PC-9 (cell line): ENCODE measurements around the gene ST8SIA1. TPM values are rescaled to one million over a fixed set of nuclear protein-coding genes. Genes with fewer than 3 reads are reported as not detected.

Experiments used
- BruUV-seq: library from RNA; stranded (reverse); fragments of 400-500 nt; replicated peaks from 2 replicates; lab custom pipeline; 2021; lab: Mats Ljungman, UMichigan
- CTCF ChIA-PET: fragments of 300-600 bp; sonication (Branson Sonifier 250); formaldehyde crosslinking; loops from one replicate; lab custom pipeline; 2022; ENCODE audit warnings: antibody characterized with exemption; lab: Charles Lee
- POLR2A ChIA-PET: fragments of 300-600 bp; sonication (Branson Sonifier 250); formaldehyde crosslinking; loops from one replicate; lab custom pipeline; 2022; ENCODE audit warnings: antibody characterized with exemption; ENCODE audit not compliant: unreplicated experiment; lab: Charles Lee
- DNase-seq, 2 experiments: peaks; one replicate each; pipeline versions ENCODE4 v3.0.0 to v3.0.0-alpha.2; 2015 to 2022; ENCODE audit warnings: mixed read lengths in 1 of 2
- H2AFZ ChIP-seq: fragments of 200-600 bp; sonication (generic); 2 replicates; pipeline ENCODE4 v1.8.1; 2017; ENCODE audit warnings: antibody characterized with exemption
- H3F3A ChIP-seq: fragments of 200-600 bp; sonication (generic); 2 replicates; pipeline ENCODE4 v1.8.1; 2017; ENCODE audit warnings: antibody characterized with exemption, mild to moderate bottlenecking, low read depth; ENCODE audit not compliant: insufficient read depth
- H3K27ac ChIP-seq: fragments of 200-600 bp; sonication (generic); 2 replicates; pipeline ENCODE4 v1.6.1; 2016; ENCODE audit warnings: mixed run types
- H3K27me3 ChIP-seq: fragments of 200-600 bp; sonication (generic); 2 replicates; pipeline ENCODE4 v1.6.1; 2016; ENCODE audit warnings: low read depth, mixed run types; ENCODE audit not compliant: insufficient read depth
- H3K36me3 ChIP-seq: fragments of 200-600 bp; sonication (generic); 2 replicates; pipeline ENCODE4 v1.6.1; 2016; ENCODE audit warnings: low read depth, mixed run types
- H3K4me1 ChIP-seq: fragments of 200-600 bp; sonication (generic); replicated peaks from 2 replicates; pipeline ENCODE4 v1.6.1; 2016; ENCODE audit warnings: mixed run types; ENCODE audit not compliant: insufficient read depth
- H3K4me2 ChIP-seq: fragments of 200-600 bp; sonication (generic); 2 replicates; pipeline ENCODE4 v1.6.1; 2017; ENCODE audit warnings: mixed run types
- H3K4me3 ChIP-seq: fragments of 200-600 bp; sonication (generic); 2 replicates; pipeline ENCODE4 v1.6.1; 2016; ENCODE audit warnings: mixed run types
- H3K79me2 ChIP-seq: fragments of 200-600 bp; sonication (generic); 2 replicates; pipeline ENCODE4 v1.6.1; 2017; ENCODE audit warnings: low read depth, mixed run types
- H3K9me2 ChIP-seq: fragments of 200-600 bp; sonication (generic); 2 replicates; pipeline ENCODE4 v1.8.1; 2017; ENCODE audit warnings: mild to moderate bottlenecking; ENCODE audit not compliant: insufficient read depth
- H3K9me3 ChIP-seq: fragments of 200-600 bp; sonication (generic); 2 replicates; pipeline ENCODE4 v1.8.1; 2016; ENCODE audit warnings: low read depth; ENCODE audit not compliant: insufficient read depth
- H4K20me1 ChIP-seq: fragments of 200-600 bp; sonication (generic); 2 replicates; pipeline ENCODE4 v1.8.1; 2017; ENCODE audit not compliant: insufficient read depth
- CTCF ChIP-seq: fragments of 200-600 bp; sonication (generic); conservative IDR thresholded peaks from 2 replicates; pipeline ENCODE4 v1.6.1; 2017; ENCODE audit warnings: mixed run types, antibody characterized with exemption, mild to moderate bottlenecking, moderate library complexity
- EZH2 ChIP-seq: fragments of 200-600 bp; sonication (generic); IDR thresholded peaks from 2 replicates; pipeline ENCODE4 v1.8.0; 2017; ENCODE audit warnings: antibody characterized with exemption, low read depth
- intact Hi-C: fragments of 100-400 bp; cut with micrococcal nuclease; formaldehyde crosslinking; loops from one replicate; pipeline ENCODE4 v1.10.0; 2022; ENCODE audit not compliant: unreplicated experiment
- total RNA-seq: library from RNA; stranded (reverse); gene quantifications from 2 replicates; pipeline ENCODE4 v1.2.3, GENCODE V29; 2021

The ST8SIA1 gene
- total RNA-seq, 1 experiment from 2014 or later, result 3.1 TPM

- no peaks in the 10 kb centered on the region for H3K4me1 ChIP-seq
- no peak for DNase-seq
- H3K9me2 ChIP-seq, result no peaks in the 10 kb centered on the region
- H3K79me2 ChIP-seq, result no peaks in the 10 kb centered on the region
- H3F3A ChIP-seq, result no peaks in the 10 kb centered on the region
- BruUV-seq, result no TSS peak
- CTCF ChIA-PET, result no interaction called here
- no peak for TF ChIP-seq EZH2
- TF ChIP-seq CTCF, result no peak
- H3K27ac ChIP-seq, result no peak overlapping the region
- POLR2A ChIA-PET, result no interaction called here
- H3K27me3 ChIP-seq, result no peaks in the 10 kb centered on the region
- intact Hi-C loops, result no loop called here
- no peaks in the 10 kb centered on the region for H3K36me3 ChIP-seq
- no peak overlapping the region for H3K4me3 ChIP-seq
- H2AFZ ChIP-seq, result no peak overlapping the region
- no peak overlapping the region for H3K4me2 ChIP-seq
- no peaks in the 10 kb centered on the region for H3K9me3 ChIP-seq
- H4K20me1 ChIP-seq, result no peaks in the 10 kb centered on the region
These were observed 153.8 kb downstream of the ST8SIA1 start for GRCh38 chr12:22180705-22181104.

- CTCF ChIA-PET, result no interaction called here
These were observed 161.3 kb downstream of the ST8SIA1 start for GRCh38 chr12:22173177-22173576.

GRCh38 chr12:22172501-22172900 lies 162.0 kb downstream of the ST8SIA1 start:
- ChIA-PET CTCF (no interaction called here), POLR2A (no interaction called here)
- Histone ChIP-seq H3F3A (no peaks in the 10 kb centered on the region), H3K9me3 (no peaks in the 10 kb centered on the region), H3K9me2 (no peaks in the 10 kb centered on the region), H3K79me2 (no peaks in the 10 kb centered on the region), H4K20me1 (no peaks in the 10 kb centered on the region), H3K27me3 (no peaks in the 10 kb centered on the region), H3K4me1 (no peaks in the 10 kb centered on the region), H3K4me3 (no peak overlapping the region), H3K27ac (no peak overlapping the region), H3K36me3 (no peaks in the 10 kb centered on the region), H3K4me2 (no peak overlapping the region), H2AFZ (no peak overlapping the region)
- no peak for TF ChIP-seq EZH2
- TF ChIP-seq CTCF, result no peak
- BruUV-seq, result no TSS peak
- intact Hi-C loops, result no loop called here
- no peak for DNase-seq

More at GRCh38 chr12:22173177-22173576, 161.3 kb downstream of the ST8SIA1 start:
- Histone ChIP-seq H3K79me2 (no peaks in the 10 kb centered on the region), H3K9me2 (no peaks in the 10 kb centered on the region), H3K27ac (no peak overlapping the region), H3K9me3 (no peaks in the 10 kb centered on the region), H3K4me1 (no peaks in the 10 kb centered on the region), H3K4me2 (no peak overlapping the region), H3K4me3 (no peak overlapping the region), H3K27me3 (no peaks in the 10 kb centered on the region), H4K20me1 (no peaks in the 10 kb centered on the region), H2AFZ (no peak overlapping the region), H3K36me3 (no peaks in the 10 kb centered on the region), H3F3A (no peaks in the 10 kb centered on the region)
- DNase-seq, result no peak
- no TSS peak for BruUV-seq
- no peak; the same call in 1 of the 2 replicates for TF ChIP-seq CTCF
- POLR2A ChIA-PET, result interaction anchor here (0.7 kb wide), 1 partner anchor 103 kb away, joined by 6 read pairs; no protein-coding TSS in a partner anchor
- intact Hi-C loops, result no loop called here
